Pancreas (tissue), 10 donors: Measurements from ENCODE around the gene DEAF1. TPM values are rescaled to one million over a fixed set of nuclear protein-coding genes. Genes with fewer than 3 reads are reported as not detected.

ENCODE experiments used
- ATAC-seq, 4 donors: fragments of 200-7000 bp; cut with Tn5 transposase; one replicate each; pipeline versions ENCODE4 v1.8.0 to v1.9.1; 2020; ENCODE audit warnings: mild to moderate bottlenecking in 4 of 4, moderate library complexity in 4 of 4
- DNase-seq, 6 donors: peaks; one replicate each; pipeline ENCODE4 v3.0.0-alpha.2; 2020
- FAIRE-seq: peaks from 2 replicates; lab custom pipeline; 2012; peaks lifted over from hg19 to GRCh38; lab: Jason Lieb, UNC
- H3K27ac ChIP-seq, 4 donors: fragments of 200-600 bp; sonication (generic); 1 replicate in 3 of 4; 2 replicates in 1 of 4; pipeline versions ENCODE4 v1.5.0 to v1.8.0; 2020
- H3K27me3 ChIP-seq, 4 donors: fragments of 200-600 bp; one replicate each; pipeline ENCODE4 v1.8.0; 2021
- H3K36me3 ChIP-seq, 3 donors: fragments of 200-600 bp; sonication (generic) in 1 of 3; one replicate each; pipeline versions ENCODE4 v1.5.0 to v1.8.0; 2020 to 2021
- H3K4me1 ChIP-seq, 3 donors: fragments of 200-600 bp; one replicate each; pipeline ENCODE4 v1.8.0; 2021
- H3K4me3 ChIP-seq, 4 donors: fragments of 200-600 bp; sonication (generic) in 2 of 4; one replicate each; pipeline versions ENCODE4 v1.5.0 to v1.8.0; 2020 to 2021
- H3K9me3 ChIP-seq, 4 donors: fragments of 200-600 bp; one replicate each; pipeline ENCODE4 v1.8.0; 2021
- WGBS, 2 donors: extraction: QIAGEN DNeasy Blood & Tissue Kit; methylation state at CpG; one replicate each; pipeline ENCODE4 v1.1.7; 2013; 5-methylcytosine and 5-hydroxymethylcytosine counted together
- intact Hi-C, 3 donors: fragments of 100-400 bp; cut with DNase I; formaldehyde crosslinking; loops; one replicate each; pipeline versions ENCODE4 v1.11.1 to v1.14.2; 2022
- polyA plus RNA-seq, 2 donors: library from polyadenylated mRNA; stranded (reverse); fragments of 200-250 nt; gene quantifications; one replicate each; pipeline ENCODE4 v1.2.3, GENCODE V29; 2013
- total RNA-seq, 6 donors: library from RNA; stranded (reverse); fragmentation: NEBNext Ultra II Directional in 4 of 6; extraction: Animal tissue kit (Norgen Biotek cat#: 25700) in 4 of 6; gene quantifications; one replicate each; pipeline versions ENCODE4 v1.2.1 to v1.2.4, GENCODE V29; 2021 to 2023
- TF ChIP-seq, protein P1 (sequence below), 4 donors: fragments of 200-600 bp; sonication (generic) in 3 of 4; IDR thresholded peaks; one replicate each; pipeline versions ENCODE4 v1.5.0 to v1.8.0; 2021; ENCODE audit warnings: antibody characterized with exemption in 4 of 4
- donor health status: healthy with polysubstance abuse.
- donor health status: DM: no; HTN: no; CAD: no; lungs with moderate emphysema.
- donor health status: DM: no; HTN: no; CAD: no.
- donor health status: control.
- donor health status: control.
- donor health status: Bipolar disorder and iron deficiency.
- donor health status: DM: yes; HTN: yes; CAD: no.
- donor health status: DM: no; HTN: no; CAD: no.
- donor health status: DM: no; HTN: no; CAD: no.
- donor health status: DM: yes; HTN: yes; CAD: no.

Gene DEAF1
- total and polyA plus RNA-seq, 8 donors = 15.9 to 33.8 (median 21.0) TPM

- no peak for ATAC-seq
- H3K27me3 ChIP-seq = no peaks in the 10 kb centered on the region
- no peaks in the 10 kb centered on the region for H3K36me3 ChIP-seq
- peak in 2 of 6 donors; percentile 40 to 60 for DNase-seq
- FAIRE-seq = no peak
- TF ChIP-seq, protein P1, sequence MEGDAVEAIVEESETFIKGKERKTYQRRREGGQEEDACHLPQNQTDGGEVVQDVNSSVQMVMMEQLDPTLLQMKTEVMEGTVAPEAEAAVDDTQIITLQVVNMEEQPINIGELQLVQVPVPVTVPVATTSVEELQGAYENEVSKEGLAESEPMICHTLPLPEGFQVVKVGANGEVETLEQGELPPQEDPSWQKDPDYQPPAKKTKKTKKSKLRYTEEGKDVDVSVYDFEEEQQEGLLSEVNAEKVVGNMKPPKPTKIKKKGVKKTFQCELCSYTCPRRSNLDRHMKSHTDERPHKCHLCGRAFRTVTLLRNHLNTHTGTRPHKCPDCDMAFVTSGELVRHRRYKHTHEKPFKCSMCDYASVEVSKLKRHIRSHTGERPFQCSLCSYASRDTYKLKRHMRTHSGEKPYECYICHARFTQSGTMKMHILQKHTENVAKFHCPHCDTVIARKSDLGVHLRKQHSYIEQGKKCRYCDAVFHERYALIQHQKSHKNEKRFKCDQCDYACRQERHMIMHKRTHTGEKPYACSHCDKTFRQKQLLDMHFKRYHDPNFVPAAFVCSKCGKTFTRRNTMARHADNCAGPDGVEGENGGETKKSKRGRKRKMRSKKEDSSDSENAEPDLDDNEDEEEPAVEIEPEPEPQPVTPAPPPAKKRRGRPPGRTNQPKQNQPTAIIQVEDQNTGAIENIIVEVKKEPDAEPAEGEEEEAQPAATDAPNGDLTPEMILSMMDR (IDR thresholded peaks at IDR 0.05) = no peak
- H3K4me3 ChIP-seq = no peak overlapping the region
- no peaks in the 10 kb centered on the region for H3K4me1 ChIP-seq
- H3K9me3 ChIP-seq = no peaks in the 10 kb centered on the region
- H3K27ac ChIP-seq = no peak overlapping the region
- WGBS, 2 donors = 71 to 75% methylated on average over 53 to 55 of the region's 55 CpGs
- intact Hi-C loops = no loop called here
Observed at GRCh38 chr11:637593-638521, 57.2 kb downstream of the DEAF1 start.

GRCh38 chr11:637333-637592 is 57.8 kb downstream of the DEAF1 start:
- no peaks in the 10 kb centered on the region for H3K27me3 ChIP-seq
- H3K36me3 ChIP-seq = no peaks in the 10 kb centered on the region
- no peaks in the 10 kb centered on the region for H3K9me3 ChIP-seq
- H3K4me3 ChIP-seq = peak overlapping the region in 1 of 4 donors; percentile 8
- WGBS, 2 donors = 33 to 50% methylated on average over 8 to 34 of the region's 34 CpGs
- FAIRE-seq = no peak
- ATAC-seq = no peak
- peak in 2 of 6 donors; percentile 62 to 77 for DNase-seq
- H3K4me1 ChIP-seq = no peaks in the 10 kb centered on the region
- TF ChIP-seq, protein P1 (IDR thresholded peaks at IDR 0.05) = no peak
- no peak overlapping the region for H3K27ac ChIP-seq
- intact Hi-C loops = no loop called here

DNA sequence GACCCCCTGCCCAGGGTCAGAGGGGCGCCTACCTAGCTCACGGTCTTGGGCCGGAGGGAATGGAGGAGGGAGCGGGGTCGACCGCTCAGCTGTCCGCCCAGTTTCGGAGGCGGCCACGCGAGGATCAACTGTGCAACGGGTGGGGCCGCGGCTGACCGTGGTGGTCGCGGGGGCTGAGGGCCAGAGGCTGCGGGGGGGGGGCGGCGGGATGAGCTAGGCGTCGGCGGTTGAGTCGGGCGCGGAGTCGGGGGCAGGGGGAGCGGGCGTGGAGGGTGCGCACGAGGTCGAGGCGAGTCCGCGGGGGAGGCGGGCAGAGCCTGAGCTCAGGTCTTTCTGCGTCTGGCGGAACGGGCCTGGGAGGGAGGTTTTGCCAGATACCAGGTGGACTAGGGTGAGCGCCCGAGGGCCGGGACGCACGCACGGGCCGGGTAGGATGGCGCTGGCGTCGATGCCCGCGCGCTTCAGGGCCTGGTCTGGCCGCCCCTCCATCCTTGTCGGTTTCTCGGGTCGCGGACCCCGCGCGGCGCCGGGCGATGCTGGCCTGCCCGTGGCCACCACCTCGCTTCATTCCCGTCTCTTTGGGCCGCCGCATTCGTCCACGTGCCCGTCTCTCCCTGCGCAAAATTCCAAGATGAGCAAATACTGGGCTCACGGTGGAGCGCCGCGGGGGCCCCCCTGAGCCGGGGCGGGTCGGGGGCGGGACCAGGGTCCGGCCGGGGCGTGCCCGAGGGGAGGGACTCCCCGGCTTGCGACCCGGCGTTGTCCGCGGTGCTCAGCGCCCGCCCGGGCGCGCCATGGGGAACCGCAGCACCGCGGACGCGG is 58.3 kb downstream of the DEAF1 start, which contains the start of gene DRD4:
DRD4 (plus strand) TSS at position 759 of the 822 bp plus-strand sequence; CDS start at position 795, 36 bp downstream.
- peak within 1 kb of the TSS in 1 of 4 donors; percentile 8 for H3K4me3 ChIP-seq
- no peaks in the 10 kb centered on the region for H3K27me3 ChIP-seq
- ATAC-seq (peak; percentile 39 to 66 (median 50)), FAIRE-seq (no peak), DNase-seq (peak in 3 of 6 donors; percentile 13 to 80 (median 49))
- WGBS, 2 donors = 47 to 49% methylated on average over 57 to 100 of the region's 100 CpGs
- H3K27ac ChIP-seq = no peak within 1 kb of the TSS
- no peaks in the 10 kb centered on the region for H3K36me3 ChIP-seq
- intact Hi-C loops = no loop called here
- no peaks in the 10 kb centered on the region for H3K4me1 ChIP-seq
- no peaks in the 10 kb centered on the region for H3K9me3 ChIP-seq
- TF ChIP-seq, protein P1 (IDR thresholded peaks at IDR 0.05) = no peak

DNA sequence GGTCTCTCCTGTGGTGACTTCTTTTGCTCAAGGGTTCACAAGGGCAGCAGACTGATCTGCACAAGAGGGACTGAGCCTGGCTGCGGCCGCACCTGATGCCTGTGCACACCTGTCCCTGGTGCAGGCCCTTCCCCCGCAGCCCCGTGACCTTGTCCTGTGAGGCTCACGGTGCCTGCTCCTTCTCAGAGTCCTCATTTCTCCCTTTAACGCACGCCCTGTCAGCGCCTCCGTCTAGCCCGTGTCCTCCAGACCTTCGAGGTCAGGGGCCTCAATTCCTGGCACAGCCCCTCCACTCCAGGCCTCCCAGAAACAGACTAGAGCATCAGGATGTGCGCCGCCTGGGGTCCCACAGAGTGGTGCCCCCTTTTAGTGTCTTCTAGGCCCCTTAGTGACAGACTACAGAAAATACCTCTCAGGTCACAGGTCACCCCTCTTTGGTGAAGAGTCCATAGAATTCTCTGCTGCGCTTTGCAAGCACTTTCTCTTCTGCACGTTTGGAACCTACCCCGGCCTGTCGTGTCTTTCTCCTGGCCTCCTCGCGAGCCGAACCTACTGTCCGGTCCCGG is 59.0 kb downstream of the DEAF1 start:
- H3K36me3 ChIP-seq = no peaks in the 10 kb centered on the region
- no peaks in the 10 kb centered on the region for H3K9me3 ChIP-seq
- no peak overlapping the region for H3K4me3 ChIP-seq
- intact Hi-C loops = no loop called here
- TF ChIP-seq, protein P1 (IDR thresholded peaks at IDR 0.05) = no peak
- DNase-seq (peak in 2 of 6 donors; percentile 56 to 66), FAIRE-seq (no peak), ATAC-seq (peak in 1 of 4 donors; percentile 29)
- H3K27ac ChIP-seq = no peak overlapping the region
- WGBS, 2 donors = 55 to 66% methylated on average over 22 of the region's 22 CpGs
- H3K27me3 ChIP-seq = no peaks in the 10 kb centered on the region
- no peaks in the 10 kb centered on the region for H3K4me1 ChIP-seq
